GM12801 (cell line): ENCODE measurements around the gene MAPK12.

Experiments used
- TF ChIP-seq, protein P1 (sequence below): IDR thresholded peaks from one replicate; pipeline ENCODE4 v1.5.1; 2011; ENCODE audit warnings: control low read depth; ENCODE audit not compliant: insufficient read length; ENCODE audit errors: extremely low read depth

The MAPK12 gene

DNA sequence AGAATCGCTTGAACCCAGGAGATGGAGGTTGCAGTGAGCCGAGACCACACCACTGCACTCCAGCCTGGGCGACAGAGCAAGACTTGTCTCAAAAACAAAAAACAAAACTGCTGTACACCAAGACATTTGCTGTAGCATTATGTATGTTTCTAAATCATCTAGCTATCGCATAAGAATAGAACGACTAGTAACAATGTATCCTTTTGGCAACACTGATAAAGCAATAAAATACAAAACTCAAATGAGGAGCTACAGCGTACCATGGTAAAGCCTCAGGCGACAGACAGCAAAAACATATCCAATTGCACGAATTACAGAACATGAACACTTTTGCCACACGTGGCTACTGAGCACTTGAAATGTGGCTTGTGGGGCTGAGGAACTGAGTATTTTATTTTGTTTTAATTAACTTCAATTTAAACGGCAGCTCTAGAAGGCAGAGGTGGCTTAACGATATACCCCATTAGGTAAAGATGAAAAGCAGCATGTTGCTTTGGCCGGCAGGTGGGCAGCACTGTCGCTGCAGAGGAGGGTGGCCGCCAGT is 19.0 kb downstream of the MAPK12 start:
- TF ChIP-seq, protein P1, sequence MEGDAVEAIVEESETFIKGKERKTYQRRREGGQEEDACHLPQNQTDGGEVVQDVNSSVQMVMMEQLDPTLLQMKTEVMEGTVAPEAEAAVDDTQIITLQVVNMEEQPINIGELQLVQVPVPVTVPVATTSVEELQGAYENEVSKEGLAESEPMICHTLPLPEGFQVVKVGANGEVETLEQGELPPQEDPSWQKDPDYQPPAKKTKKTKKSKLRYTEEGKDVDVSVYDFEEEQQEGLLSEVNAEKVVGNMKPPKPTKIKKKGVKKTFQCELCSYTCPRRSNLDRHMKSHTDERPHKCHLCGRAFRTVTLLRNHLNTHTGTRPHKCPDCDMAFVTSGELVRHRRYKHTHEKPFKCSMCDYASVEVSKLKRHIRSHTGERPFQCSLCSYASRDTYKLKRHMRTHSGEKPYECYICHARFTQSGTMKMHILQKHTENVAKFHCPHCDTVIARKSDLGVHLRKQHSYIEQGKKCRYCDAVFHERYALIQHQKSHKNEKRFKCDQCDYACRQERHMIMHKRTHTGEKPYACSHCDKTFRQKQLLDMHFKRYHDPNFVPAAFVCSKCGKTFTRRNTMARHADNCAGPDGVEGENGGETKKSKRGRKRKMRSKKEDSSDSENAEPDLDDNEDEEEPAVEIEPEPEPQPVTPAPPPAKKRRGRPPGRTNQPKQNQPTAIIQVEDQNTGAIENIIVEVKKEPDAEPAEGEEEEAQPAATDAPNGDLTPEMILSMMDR = no peak

DNA sequence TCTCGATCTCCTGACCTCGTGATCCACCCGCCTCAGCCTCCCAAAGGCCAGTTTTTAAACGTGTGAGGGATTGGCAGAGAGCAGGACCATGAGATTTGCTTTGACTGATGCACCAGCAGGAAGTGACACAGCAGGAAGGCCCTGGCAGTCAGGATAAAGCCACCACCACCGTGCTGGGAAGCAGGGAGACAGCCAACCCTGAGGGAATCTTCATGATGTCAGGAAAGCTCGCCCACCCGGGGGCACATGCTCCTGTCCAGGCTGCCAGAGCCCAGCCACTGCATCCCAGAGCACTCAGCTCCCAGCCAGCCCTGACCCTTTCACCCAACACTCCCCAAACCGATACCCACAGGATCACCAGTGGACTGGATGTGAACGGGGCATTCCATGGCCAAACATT is 22.7 kb downstream of the MAPK12 start:
- TF ChIP-seq, protein P1 = no peak

DNA sequence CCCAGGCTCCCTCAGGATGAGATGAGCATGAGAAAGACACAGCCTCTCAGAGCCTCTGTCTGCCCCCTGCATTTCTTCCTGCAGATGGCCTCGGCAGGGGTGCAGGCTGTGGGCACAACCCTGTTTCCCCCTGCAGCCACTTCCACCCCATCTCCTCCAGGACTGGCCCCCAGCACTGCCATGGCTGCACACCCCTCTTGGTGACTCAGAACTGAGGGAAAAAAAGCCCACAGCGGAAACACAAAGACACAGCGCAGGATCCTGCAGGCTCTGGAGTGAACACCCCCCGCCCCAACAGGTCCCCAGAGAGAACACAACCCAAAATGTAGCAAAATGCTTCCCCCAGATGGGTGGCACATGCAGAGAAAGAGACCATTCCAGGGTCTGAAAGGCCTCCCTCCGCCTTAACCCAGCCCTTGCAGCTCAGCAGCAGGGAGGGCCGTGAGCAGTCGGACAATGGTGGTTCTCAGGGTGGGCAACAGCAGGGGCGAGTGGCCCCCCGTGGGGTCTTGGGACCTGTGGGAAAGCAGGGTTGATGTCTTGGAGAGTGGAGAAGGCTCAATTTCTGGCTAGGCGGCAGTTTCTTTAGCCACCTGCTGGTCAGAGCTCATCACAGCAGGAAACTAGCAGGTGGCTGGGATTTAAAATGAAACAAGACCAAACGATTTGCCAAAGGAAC is 24.6 kb downstream of the MAPK12 start:
- TF ChIP-seq, protein P1 = no peak

DNA sequence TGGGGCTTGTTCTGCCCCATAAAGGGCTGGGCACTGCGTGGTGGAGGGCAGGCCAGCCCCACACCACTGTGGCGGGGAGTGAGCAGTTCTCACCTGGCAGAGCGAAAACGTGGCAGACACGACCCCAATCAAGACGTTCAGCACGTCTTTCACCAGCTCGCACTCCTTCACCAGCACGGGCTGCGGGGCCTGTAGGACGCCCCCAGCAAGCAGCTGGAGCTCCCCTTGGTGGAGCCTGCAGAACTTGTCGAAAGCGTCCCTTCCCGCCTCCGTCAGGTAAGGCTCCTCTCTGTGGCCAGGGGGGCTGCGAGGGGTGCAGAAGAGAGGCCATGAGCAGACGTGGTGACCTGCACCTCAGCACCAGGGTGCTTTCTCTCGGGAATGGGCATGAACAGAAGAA is 28.3 kb downstream of the MAPK12 start:
- TF ChIP-seq, protein P1 = no peak

DNA sequence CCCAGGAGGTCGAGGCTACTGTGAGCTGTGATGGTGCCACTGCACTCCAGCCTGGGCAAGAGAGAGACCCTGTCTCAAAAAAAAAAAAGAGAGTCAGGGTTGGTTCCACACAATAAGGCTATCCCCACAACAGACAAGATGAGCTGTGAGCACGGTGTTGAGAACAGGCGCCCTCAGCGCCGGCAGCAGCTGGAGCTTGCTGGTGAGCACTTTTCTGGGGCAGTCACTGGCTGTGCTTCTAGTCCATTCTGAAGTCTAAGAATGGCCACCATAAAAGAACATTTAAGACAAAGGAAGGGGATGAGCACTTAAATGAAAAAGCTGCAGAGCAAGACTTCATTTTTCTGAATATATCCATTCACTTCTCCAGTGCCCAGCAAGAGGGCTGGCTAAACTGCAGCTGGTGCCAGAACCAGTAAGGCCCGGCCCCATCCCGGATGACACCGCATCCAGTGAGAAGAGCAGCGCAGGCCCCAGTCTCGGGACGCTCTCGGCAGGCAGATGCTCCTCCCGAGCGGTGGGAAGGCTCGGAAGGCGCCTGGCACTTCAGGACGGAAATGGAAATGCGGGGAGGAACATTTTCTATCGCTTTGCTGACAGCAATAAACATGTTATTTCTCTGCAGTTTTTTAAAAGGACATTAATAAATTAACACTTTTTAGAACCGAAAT is 28.9 kb downstream of the MAPK12 start:
- TF ChIP-seq, protein P1 = no peak

DNA sequence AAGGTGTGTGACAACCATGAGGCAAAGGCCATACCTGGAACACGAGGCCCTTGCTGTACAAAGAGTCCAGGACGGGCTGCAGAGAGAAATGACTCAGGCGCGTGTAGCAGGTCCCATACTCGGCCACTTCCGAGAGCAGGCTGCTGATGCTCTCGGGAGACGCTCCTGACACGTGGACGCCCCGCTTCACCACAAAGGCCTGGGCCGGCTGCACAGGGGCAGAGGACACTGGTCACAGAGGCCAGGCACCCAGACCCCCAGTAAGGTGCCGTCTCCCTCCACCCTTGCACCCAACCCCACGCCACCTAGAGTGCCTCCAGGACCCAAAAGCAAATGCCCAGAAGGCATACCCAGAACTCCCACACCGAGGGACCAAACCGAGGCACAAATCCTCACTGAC is 32.1 kb downstream of the MAPK12 start:
- TF ChIP-seq, protein P1 = no peak

DNA sequence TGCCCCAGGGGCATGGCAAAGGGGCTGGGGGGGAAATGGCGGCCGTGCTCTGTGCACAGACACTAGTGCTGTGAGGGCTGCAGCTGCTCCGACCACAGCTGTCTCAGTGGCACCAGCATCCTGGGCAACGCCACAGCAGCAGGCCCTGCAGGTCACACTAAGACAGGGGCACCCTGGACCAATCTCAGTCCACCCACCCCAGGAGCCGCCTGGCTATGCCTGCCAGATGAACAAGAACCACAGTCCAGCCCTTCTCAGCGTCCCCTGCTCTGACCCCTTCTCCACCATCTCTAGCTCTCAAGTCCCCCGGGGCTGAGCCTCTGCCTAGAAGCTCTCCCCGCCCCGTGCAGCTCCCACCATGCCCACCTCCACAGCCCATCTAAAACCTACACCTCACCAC is 33.1 kb downstream of the MAPK12 start:
- TF ChIP-seq, protein P1 = no peak
